NCI-H526 treated with DMSO at 0.1 percent for 48 hours (cell line): Measurements from ENCODE around the gene IFNAR2.

Source experiments
- DNase-seq: peaks from one replicate; lab custom pipeline; 2025; lab: John Stamatoyannopoulos, UW

IFNAR2 gene

DNA sequence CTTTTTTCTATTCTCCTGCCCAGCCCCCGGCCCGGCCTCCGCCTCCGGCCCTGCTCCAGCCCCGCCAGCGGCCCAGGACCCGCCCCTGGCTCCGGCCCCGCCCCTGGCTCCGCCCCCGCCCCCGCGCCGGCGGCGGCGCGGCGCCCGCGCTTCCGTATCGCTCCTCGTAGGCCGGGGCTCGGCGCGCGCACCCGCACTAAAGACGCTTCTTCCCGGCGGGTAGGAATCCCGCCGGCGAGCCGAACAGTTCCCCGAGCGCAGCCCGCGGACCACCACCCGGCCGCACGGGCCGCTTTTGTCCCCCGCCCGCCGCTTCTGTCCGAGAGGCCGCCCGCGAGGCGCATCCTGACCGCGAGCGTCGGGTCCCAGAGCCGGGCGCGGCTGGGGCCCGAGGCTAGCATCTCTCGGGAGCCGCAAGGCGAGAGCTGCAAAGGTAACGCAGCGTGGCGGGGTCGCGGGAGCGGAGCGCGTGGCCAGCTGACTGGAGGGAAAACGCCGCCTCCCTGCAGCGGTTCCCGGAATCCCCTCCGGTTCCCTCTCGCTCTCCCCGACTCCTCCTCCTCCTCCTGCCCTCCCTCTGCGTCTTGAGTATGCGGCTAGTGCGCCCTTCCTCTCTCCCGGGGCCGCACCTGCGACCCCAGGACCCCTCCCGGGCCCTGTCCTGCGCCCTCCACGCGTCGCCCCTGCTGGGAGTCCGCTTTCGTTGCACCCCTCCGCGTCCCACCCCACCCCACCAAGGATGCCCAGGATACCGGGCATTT, at the start of gene IFNAR2:
Gene IFNAR2, plus strand, starts transcription at position 155 of the 761 bp plus-strand sequence. CDS start 11,985 bp downstream, outside the sequence.
- peak; percentile 56 for DNase-seq

- no peak for DNase-seq
Observed at GRCh38 chr21:33185852-33186251, 43.9 kb upstream of the IFNAR2 start.

- no peak for DNase-seq
Observed at GRCh38 chr21:33187276-33187675, 42.5 kb upstream of the IFNAR2 start.

DNA sequence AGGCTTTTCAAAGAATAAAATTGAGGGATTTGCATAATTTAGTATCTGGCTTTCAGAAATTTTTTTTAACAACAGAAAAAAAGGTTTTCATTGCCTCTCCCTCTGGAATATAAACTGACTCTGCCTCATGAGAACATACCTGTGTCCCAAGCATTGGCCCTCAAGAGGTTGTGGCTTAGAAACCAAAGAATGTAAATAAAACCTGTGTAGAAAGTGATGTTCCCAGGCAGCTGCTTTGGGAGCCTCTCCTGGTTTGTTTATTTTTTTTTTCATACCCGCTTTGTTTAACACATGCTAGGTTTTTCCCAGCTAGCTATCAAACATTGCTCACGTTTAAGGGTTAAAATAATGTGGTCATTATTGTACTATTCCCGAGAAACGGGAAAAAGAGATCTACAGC, 40.5 kb upstream of the IFNAR2 start:
- peak; percentile 9 for DNase-seq

GRCh38 chr21:33189824-33190223, 39.9 kb upstream of the IFNAR2 start:
- DNase-seq, result peak; percentile 36

DNA sequence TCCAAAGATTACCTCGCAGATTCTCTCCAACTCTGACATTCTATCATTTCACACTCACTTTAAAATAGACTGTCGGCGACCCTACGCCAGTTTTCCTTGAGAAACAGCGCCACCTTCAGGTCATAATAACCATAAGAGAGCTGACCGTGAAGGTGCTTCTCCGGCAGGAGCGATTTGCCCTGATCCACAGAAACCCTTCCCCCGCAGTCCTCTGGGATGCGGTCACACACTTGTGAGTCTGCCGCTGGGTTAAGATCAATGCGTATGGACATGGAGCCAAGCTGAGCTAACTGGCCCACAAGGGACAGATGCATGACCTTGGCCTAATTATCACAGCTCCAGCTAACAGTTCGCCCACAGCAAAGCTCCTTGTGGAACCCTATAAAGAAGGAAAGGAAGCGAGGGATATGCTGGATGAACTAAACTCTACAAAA, 32.8 kb upstream of the IFNAR2 start:
- DNase-seq, result peak; percentile 67

DNA sequence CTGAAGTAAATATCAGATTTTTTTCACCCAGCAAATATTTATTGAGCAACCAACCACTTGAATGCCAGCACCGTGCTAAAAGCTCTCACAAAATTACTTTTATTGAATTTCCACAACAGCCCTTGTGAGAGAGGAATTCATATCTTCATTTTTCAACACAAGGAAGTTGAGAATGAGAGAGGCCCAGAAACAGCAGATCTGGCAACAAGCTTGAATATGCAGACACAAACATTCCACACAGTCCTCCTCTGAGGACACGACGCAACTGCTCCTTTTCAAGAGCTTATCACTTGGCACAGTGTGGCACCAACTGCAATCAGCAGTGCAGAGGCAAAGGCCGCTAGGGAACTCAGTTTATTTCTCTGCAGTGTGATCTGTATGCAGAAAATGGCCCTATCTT, 32.2 kb upstream of the IFNAR2 start:
- DNase-seq, result no peak

GRCh38 chr21:33198346-33199099, 31.2 kb upstream of the IFNAR2 start:
- DNase-seq, result no peak

DNA sequence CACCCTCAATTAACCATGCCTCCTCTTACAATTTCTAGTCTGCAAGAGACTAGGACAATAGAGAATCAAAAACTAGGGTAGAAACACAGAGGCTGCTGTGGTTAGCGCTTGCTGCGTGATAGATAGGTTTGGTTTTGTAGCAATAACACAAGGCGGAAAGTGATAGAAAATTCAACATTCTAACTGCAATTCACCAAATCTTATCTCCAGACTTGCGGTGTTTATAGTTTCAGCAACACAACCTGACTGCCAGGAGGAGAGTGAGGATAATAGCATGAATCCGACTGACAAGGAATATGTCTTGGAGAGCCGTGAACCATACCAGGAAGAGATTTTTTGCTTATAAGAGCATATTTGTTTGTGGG, 30.7 kb upstream of the IFNAR2 start:
- no peak for DNase-seq

DNA sequence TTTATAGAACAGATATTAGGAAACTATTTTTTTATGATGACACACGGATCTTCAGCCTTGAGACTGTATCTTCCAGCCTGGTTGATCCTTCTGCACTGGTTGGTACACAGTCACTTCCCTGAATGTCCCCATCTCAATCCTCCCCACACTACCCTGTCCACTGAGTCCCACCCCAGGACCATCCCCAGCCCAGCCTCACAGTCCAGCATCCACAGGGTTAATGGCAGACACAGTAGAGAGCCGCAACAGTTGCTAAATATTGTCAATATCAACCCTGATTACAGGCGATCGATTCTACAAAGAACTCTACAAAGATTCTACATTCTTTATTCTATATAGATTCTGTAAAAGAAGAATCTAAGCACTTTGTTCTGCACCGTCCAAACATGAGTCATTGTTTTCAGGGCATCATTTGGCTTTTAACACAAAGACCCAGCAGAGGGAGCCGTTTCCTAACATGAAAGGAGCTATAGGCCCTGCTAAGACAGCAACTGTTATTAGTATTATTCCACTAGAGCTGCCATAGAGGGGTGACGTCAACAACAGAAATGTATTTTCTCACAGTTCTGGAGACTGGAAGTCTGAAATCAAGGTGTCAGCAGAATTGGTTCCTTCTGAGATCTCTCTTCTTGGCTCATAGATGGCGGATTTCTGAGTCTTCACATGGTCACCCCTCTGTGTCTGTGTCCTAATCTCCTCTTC, 30.1 kb upstream of the IFNAR2 start:
- DNase-seq, result peak; percentile 70

DNA sequence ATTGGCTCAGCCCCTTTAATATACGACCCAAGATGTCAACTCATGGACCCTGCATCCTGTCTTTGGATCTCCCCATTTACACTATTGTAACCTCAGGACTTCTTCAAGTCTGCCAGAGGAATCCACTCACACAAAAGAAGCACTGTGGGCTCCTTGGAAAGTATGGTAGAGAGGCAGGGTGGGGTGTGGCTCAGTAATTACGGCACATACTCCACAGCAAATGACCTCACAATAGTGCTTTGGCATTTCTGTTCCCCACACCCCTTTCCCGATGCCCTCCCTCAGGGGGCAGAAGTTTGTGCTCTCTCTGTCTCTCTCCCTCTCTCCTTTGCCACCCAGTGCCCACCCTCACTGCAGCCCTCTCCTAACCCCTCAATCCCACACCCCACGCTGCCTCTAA, 27.8 kb upstream of the IFNAR2 start:
- DNase-seq, result no peak

DNA sequence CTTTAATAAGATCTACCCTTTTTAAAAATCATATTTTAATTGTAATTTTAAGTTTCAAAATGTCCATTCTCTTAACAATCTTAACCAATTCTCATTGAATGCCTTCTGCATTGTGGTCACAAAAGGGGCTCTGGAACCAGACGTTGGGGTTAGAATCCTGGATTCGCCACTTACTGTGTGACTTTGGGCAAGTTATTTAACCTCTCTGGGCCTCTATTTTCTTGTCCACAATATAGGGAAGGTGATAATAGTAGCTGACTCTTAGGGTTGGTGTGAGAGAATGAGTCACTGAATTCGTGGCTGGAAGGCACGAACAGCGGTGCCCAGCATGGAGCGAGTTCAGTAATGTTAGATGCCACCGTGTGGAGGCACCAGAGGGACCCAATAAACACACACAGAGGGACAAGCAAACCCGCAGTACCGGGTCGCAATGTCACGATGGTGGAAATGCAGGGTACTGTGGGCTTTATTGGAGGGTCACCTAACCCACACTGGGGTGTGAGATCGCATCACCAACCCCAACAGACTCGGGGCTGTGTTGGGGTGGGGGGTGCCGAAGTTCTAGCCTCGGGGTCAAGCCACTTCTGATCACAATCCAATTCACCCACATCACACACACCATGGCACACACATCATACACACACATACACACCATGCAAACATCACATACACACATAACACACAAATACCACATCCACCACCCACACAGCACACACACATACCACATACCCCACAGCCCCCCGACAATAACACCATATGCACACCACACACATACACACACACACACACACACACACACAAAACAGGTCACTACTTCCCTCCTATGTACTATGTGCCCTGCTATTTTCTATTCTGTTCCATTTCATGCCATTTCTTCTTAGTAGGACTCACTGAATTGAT, 27.0 kb upstream of the IFNAR2 start:
- no peak for DNase-seq

DNA sequence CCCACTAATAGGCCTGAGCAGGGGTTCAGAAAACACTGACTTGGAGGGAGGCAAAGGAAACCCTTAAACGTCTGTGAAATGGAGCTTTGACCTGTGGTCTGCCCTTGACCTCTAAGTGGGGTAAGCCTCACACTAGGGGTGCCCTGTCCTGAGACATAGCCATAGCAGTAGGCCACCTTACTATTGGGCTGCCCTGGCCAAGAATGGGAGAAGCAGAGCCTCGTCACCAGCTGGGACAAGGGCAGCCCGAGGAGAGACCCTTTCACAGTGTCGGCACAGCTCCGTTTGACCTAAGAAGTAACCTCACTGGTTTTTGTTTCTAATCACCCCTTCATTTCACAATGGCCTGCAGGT, 26.4 kb upstream of the IFNAR2 start:
- no peak for DNase-seq

DNA sequence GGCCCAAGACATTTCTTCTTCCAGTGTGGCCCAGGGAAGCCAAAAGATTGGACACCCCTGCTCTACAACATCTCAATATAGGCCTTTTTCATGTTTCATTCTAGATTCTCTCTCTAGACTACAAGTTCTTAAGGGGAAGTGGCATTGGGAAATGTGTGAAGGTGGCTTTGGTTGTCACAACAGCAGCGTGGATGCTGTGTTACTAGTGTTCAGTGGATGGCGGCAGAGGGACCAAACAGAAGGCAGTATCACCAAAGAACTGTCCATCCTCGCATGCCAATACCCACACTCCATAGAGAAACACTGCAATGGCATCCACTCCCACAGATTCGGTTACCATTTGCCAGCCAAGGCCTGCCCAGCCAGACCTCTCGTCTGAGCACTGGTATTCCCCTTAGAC, 24.3 kb upstream of the IFNAR2 start:
- DNase-seq, result no peak

GRCh38 chr21:33206771-33207281, 22.9 kb upstream of the IFNAR2 start:
- no peak for DNase-seq

GRCh38 chr21:33207449-33208149, 22.1 kb upstream of the IFNAR2 start:
- no peak for DNase-seq

DNA sequence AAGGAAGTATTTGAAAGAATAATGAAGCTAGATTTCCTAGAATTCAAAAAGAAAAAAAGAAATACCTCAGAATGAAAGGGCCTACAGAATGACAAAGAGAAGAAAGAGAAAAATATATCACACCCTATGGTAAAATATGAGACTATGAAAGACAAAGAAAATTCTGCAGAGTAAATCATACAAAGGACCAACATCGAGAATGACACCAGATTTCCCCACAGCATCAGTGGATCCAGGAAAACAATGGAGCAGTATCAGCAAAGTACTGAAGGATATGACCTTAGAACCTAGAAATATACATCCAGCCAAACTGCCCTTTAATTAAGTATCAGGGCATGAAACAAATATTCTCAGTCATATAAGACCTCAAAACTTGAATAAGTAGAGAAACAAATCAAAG, 21.2 kb upstream of the IFNAR2 start:
- DNase-seq, result no peak

- no peak for DNase-seq
Observed at GRCh38 chr21:33211305-33211704, 18.4 kb upstream of the IFNAR2 start.

DNA sequence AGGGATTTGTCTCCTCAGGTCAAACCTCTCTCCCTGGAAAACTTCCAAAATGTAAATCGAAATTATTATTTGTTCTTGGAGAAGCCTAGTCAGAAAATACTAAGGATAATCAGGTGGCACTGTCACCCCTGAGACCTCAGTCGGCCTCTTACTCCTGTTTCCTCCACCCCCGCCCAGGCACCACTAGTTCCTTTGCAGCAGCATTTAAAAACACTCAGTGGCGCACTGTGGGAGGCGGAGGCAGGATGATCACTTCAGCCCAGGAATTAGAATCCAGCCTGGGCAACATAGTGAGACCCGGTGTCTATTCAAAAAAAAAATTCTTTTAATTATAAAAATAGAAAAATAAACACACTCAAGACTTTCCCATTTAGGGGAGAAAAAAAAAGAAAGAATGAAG, 18.0 kb upstream of the IFNAR2 start:
- DNase-seq, result no peak

DNA sequence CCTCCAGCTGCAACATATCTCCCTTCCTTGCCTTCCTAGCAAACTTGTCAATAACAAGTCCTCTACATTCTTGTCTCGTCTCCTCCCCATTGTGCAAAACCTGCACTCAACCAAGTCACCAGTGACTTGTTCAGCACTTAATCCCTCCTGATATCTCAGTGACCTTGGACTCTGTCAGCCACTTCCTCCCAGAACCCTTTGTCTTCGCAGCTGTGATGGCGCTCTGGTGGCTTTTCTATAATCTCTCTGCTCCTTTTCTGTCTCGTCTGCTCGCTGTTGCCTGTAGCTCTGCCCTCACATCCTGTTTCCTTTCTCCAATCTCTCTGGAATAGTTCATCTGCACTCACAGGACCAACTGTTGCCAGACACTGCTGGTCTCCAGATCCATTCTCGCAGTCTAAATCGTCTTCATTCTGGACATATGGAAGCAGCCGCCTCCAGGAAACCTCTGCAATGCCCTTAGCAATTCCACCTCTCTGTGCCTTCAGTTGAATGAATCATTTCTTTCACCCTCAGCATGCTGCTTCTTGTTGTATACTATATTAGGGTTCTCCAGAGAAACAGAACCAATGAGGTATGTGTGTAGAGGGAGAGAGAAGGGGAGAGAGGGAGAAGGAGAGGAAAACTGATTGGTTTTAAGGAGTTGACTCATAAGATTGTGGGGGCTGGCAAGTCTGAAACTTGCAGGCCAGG, 17.4 kb upstream of the IFNAR2 start:
- DNase-seq, result no peak
